Spleen (tissue), 11 donors: ENCODE data around the gene LAMA4. TPM values are rescaled to one million over a fixed set of nuclear protein-coding genes. Genes with fewer than 3 reads are reported as not detected.

Experiments used
- DNase-seq: peaks from one replicate; pipeline ENCODE4 v3.0.0-alpha.2; 2020
- H3K27ac ChIP-seq, 8 donors: fragments of 200-600 bp; sonication (generic) in 7 of 8; 1 replicate in 4 of 8; 2 replicates in 4 of 8; pipeline versions ENCODE4 v1.5.0 to v1.8.0; 2016 to 2021; ENCODE audit warnings: inconsistent platforms in 4 of 8, mild to moderate bottlenecking in 4 of 8, moderate library complexity in 1 of 8
- H3K27me3 ChIP-seq, 7 donors: fragments of 200-600 bp; sonication (generic) in 6 of 7; replicated peaks in 1 of 7; 1 replicate in 4 of 7; 2 replicates in 3 of 7; pipeline versions ENCODE4 v1.5.0 to v1.8.0; 2016 to 2021; ENCODE audit warnings: inconsistent platforms in 3 of 7, mild to moderate bottlenecking in 1 of 7
- H3K36me3 ChIP-seq, 6 donors: fragments of 200-600 bp; sonication (generic) in 5 of 6; 1 replicate in 4 of 6; 2 replicates in 2 of 6; pipeline versions ENCODE4 v1.5.0 to v1.8.0; 2016 to 2021; ENCODE audit warnings: inconsistent platforms in 2 of 6
- H3K4me1 ChIP-seq, 6 donors: fragments of 200-600 bp; sonication (generic) in 5 of 6; 1 replicate in 3 of 6; 2 replicates in 3 of 6; pipeline versions ENCODE4 v1.5.0 to v1.8.0; 2016 to 2021; ENCODE audit warnings: inconsistent platforms in 3 of 6
- H3K4me3 ChIP-seq, 8 donors: fragments of 200-600 bp; sonication (generic) in 7 of 8; 1 replicate in 4 of 8; 2 replicates in 4 of 8; pipeline versions ENCODE4 v1.5.0 to v1.8.0; 2016 to 2021; ENCODE audit warnings: inconsistent platforms in 4 of 8, mild to moderate bottlenecking in 4 of 8, moderate library complexity in 2 of 8
- H3K9me3 ChIP-seq, 8 donors: fragments of 200-600 bp; sonication (generic) in 7 of 8; 1 replicate in 4 of 8; 2 replicates in 4 of 8; pipeline versions ENCODE4 v1.5.0 to v1.8.0; 2016 to 2021; ENCODE audit warnings: inconsistent platforms in 4 of 8
- CTCF ChIP-seq, 11 experiments: fragments of 200-600 bp in 7 of 11; fragments of 450-650 bp in 4 of 11; sonication (generic) in 4 of 11; IDR thresholded peaks in 8 of 11; conservative IDR thresholded peaks in 3 of 11; 1 replicate in 7 of 11; 2 replicates in 4 of 11; pipeline versions ENCODE4 v1.4.0 to v1.8.0; 2016 to 2021; ENCODE audit warnings: antibody characterized with exemption in 11 of 11, inconsistent platforms in 4 of 11, mild to moderate bottlenecking in 1 of 11
- POLR2A ChIP-seq, 3 donors: fragments of 450-650 bp; IDR thresholded peaks; one replicate each; pipeline ENCODE4 v1.5.1; 2017; ENCODE audit warnings: antibody characterized with exemption in 3 of 3, mild to moderate bottlenecking in 1 of 3
- POLR2AphosphoS5 ChIP-seq, 3 donors: sonication (generic); formaldehyde crosslinking; IDR thresholded peaks; one replicate each; pipeline ENCODE4 v1.5.1; 2017; ENCODE audit warnings: antibody characterized with exemption in 3 of 3
- WGBS, 5 donors: extraction: QIAGEN DNeasy Blood & Tissue Kit in 3 of 5; methylation state at CpG; one replicate each; pipeline versions ENCODE4 v1.1.5 to v1.1.7; 2013 to 2018; 5-methylcytosine and 5-hydroxymethylcytosine counted together
- intact Hi-C: fragments of 100-400 bp; cut with DNase I; formaldehyde crosslinking; loops from one replicate; pipeline ENCODE4 v1.15.0; 2023; ENCODE audit warnings: low total_unique reads
- polyA plus RNA-seq, 3 donors: library from polyadenylated mRNA; stranded (reverse); fragments of 200-250 nt; gene quantifications; one replicate each; pipeline ENCODE4 v1.2.1, GENCODE V29; 2013
- total RNA-seq, 7 donors: library from RNA; depleted of rRNA in 3 of 7; stranded (reverse); fragments of >200 nt in 3 of 7; fragmentation: NEBNext Ultra II Directional in 4 of 7; extraction: Animal tissue kit (Norgen Biotek cat#: 25700) in 4 of 7; gene quantifications; one replicate each; pipeline versions ENCODE4 v1.1.0 to v1.2.1, GENCODE V29; 2016 to 2021
- donor health status: healthy with polysubstance abuse.
- donor health status: DM: no; HTN: no; CAD: no; lungs with moderate emphysema.
- donor health status: DM: no; HTN: no; CAD: no.
- donor health status: Bipolar disorder and iron deficiency.
- donor health status: healthy.
- donor health status: DM: no; HTN: no; CAD: no.
- donor health status: DM: yes; HTN: yes; CAD: no.

LAMA4 gene
- total and polyA plus RNA-seq, 10 donors, result 0.76 to 3.7 (median 2.5) TPM

GRCh38 chr6:112291161-112291762 is 36.9 kb upstream of the LAMA4 start:
- TF ChIP-seq POLR2A (IDR thresholded peaks at IDR 0.05) (no peak), POLR2AphosphoS5 (IDR thresholded peaks at IDR 0.05) (no peak), CTCF (IDR thresholded peaks at IDR 0.05 in 8 of 11, conservative IDR thresholded peaks at IDR 0.05 in 3 of 11) (no peak)
- 56 to 85% (median 58%) methylated on average over 1 of the region's 1 CpG for WGBS, 5 donors
- intact Hi-C loops, result no loop called here
- Histone ChIP-seq H3K27me3 (peaks cover 0 to 75% (median 21%) of the 10 kb centered on the region in 7 donors), H3K4me1 (peaks cover 0 to 4% (median 0%) of the 10 kb centered on the region in 6 donors), H3K36me3 (no peaks in the 10 kb centered on the region), H3K4me3 (no peak overlapping the region), H3K9me3 (no peaks in the 10 kb centered on the region), H3K27ac (no peak overlapping the region)
- DNase-seq, result no peak

GRCh38 chr6:112289038-112289566 is 34.7 kb upstream of the LAMA4 start:
- H3K27me3 ChIP-seq, result peaks cover 0 to 58% (median 20%) of the 10 kb centered on the region in 7 donors
- TF ChIP-seq POLR2A (IDR thresholded peaks at IDR 0.05), result no peak
- no peak for TF ChIP-seq POLR2AphosphoS5 (IDR thresholded peaks at IDR 0.05)
- no peak for TF ChIP-seq CTCF (IDR thresholded peaks at IDR 0.05 in 8 of 11, conservative IDR thresholded peaks at IDR 0.05 in 3 of 11)
- no peak for DNase-seq
- peaks cover 0 to 9% (median 0%) of the 10 kb centered on the region in 6 donors for H3K4me1 ChIP-seq
- 81 to 90% (median 86%) methylated on average over 4 of the region's 4 CpGs for WGBS, 5 donors
- no peak overlapping the region for H3K4me3 ChIP-seq
- H3K27ac ChIP-seq, result no peak overlapping the region
- H3K36me3 ChIP-seq, result no peaks in the 10 kb centered on the region
- intact Hi-C loops, result no loop called here
- H3K9me3 ChIP-seq, result no peaks in the 10 kb centered on the region

- no peak for DNase-seq
- no peaks in the 10 kb centered on the region for H3K9me3 ChIP-seq
- intact Hi-C loops, result no loop called here
- H3K27ac ChIP-seq, result no peak overlapping the region
- TF ChIP-seq POLR2AphosphoS5 (IDR thresholded peaks at IDR 0.05), result no peak
- H3K27me3 ChIP-seq, result peaks cover 0 to 58% (median 25%) of the 10 kb centered on the region in 7 donors
- peaks cover 0 to 9% (median 0%) of the 10 kb centered on the region in 6 donors for H3K4me1 ChIP-seq
- H3K4me3 ChIP-seq, result no peak overlapping the region
- no peaks in the 10 kb centered on the region for H3K36me3 ChIP-seq
Measured at GRCh38 chr6:112288475-112288874, 34.1 kb upstream of the LAMA4 start.

- no peak for DNase-seq
- Histone ChIP-seq H3K4me1 (peaks cover 0 to 9% (median 0%) of the 10 kb centered on the region in 6 donors), H3K36me3 (no peaks in the 10 kb centered on the region), H3K9me3 (no peaks in the 10 kb centered on the region), H3K27me3 (peaks cover 0 to 55% (median 21%) of the 10 kb centered on the region in 7 donors), H3K4me3 (no peak overlapping the region), H3K27ac (no peak overlapping the region)
- intact Hi-C loops, result no loop called here
- WGBS, 5 donors, result 76 to 89% (median 82%) methylated on average over 4 of the region's 4 CpGs
- TF ChIP-seq POLR2AphosphoS5 (IDR thresholded peaks at IDR 0.05) (no peak), CTCF (IDR thresholded peaks at IDR 0.05 in 8 of 11, conservative IDR thresholded peaks at IDR 0.05 in 3 of 11) (no peak), POLR2A (IDR thresholded peaks at IDR 0.05) (no peak)
Measured at GRCh38 chr6:112287577-112288225, 33.3 kb upstream of the LAMA4 start.
